Thyroid gland (tissue), 4 donors: Measurements from ENCODE around the gene EYS.

Experiments
- POLR2A ChIP-seq, 2 donors: fragments of 450-650 bp; IDR thresholded peaks; one replicate each; pipeline ENCODE4 v1.6.1; 2017; ENCODE audit warnings: antibody characterized with exemption in 2 of 2, mild to moderate bottlenecking in 2 of 2, moderate library complexity in 1 of 2
- TF ChIP-seq, protein P1 (sequence below), 6 experiments: fragments of 200-600 bp in 3 of 6; fragments of 450-650 bp in 3 of 6; sonication (generic) in 3 of 6; IDR thresholded peaks; one replicate each; pipeline ENCODE4 v1.5.1; 2016 to 2019; ENCODE audit warnings: antibody characterized with exemption in 6 of 6, mild to moderate bottlenecking in 2 of 6, inconsistent platforms in 1 of 6, moderate library complexity in 1 of 6

DNA sequence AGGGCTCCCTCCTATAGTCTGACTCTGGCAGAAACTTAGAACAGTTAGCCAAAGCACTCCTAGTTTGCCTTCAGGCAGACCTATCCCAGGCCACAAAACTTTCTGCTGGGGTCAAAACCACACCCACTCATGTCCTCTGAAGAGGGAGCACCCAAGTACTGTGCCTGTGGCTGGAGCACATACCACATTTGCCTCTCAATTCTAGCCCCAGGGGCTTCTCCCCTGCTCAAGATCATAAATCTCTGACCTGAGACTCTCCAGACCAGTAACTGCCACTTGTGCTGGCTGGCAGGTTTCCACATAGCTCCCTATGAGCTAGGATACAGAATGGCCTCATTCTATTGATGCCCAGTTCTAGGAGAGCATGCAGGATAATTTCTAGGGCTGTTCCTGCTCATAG, 781.0 kb downstream of the EYS start:
- TF ChIP-seq, protein P1, sequence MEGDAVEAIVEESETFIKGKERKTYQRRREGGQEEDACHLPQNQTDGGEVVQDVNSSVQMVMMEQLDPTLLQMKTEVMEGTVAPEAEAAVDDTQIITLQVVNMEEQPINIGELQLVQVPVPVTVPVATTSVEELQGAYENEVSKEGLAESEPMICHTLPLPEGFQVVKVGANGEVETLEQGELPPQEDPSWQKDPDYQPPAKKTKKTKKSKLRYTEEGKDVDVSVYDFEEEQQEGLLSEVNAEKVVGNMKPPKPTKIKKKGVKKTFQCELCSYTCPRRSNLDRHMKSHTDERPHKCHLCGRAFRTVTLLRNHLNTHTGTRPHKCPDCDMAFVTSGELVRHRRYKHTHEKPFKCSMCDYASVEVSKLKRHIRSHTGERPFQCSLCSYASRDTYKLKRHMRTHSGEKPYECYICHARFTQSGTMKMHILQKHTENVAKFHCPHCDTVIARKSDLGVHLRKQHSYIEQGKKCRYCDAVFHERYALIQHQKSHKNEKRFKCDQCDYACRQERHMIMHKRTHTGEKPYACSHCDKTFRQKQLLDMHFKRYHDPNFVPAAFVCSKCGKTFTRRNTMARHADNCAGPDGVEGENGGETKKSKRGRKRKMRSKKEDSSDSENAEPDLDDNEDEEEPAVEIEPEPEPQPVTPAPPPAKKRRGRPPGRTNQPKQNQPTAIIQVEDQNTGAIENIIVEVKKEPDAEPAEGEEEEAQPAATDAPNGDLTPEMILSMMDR (IDR thresholded peaks at IDR 0.05), result no peak
- TF ChIP-seq POLR2A (IDR thresholded peaks at IDR 0.05), result no peak
